ENCODE measurements around the gene DOCK10.

DOCK10 gene

GRCh38 chr2:224976629-224977525, 65.4 kb downstream of the DOCK10 start:
- no peak for DNase-seq
- ATAC-seq: peak; percentile 35

- ATAC-seq (no peak), DNase-seq (no peak)
These were observed 66.5 kb downstream of the DOCK10 start for GRCh38 chr2:224975761-224976160.

GRCh38 chr2:224973112-224974016, 68.9 kb downstream of the DOCK10 start:
- peak; percentile 38 for DNase-seq
- ATAC-seq: peak; percentile 73

- no peak for ATAC-seq
- no peak for DNase-seq
These were observed 71.1 kb downstream of the DOCK10 start for GRCh38 chr2:224971214-224971613.

GRCh38 chr2:224970311-224970710, 72.0 kb downstream of the DOCK10 start:
- no peak for DNase-seq
- no peak for ATAC-seq

GRCh38 chr2:224969633-224970260, 72.5 kb downstream of the DOCK10 start:
- ATAC-seq: peak; percentile 61
- no peak for DNase-seq

GRCh38 chr2:224969095-224969494, 73.2 kb downstream of the DOCK10 start:
- DNase-seq (no peak), ATAC-seq (peak; percentile 77)

- DNase-seq (no peak), ATAC-seq (no peak)
These were observed 74.2 kb downstream of the DOCK10 start for GRCh38 chr2:224968051-224968450.

GRCh38 chr2:224966613-224967012, 75.7 kb downstream of the DOCK10 start:
- DNase-seq: no peak
- ATAC-seq: no peak

- ATAC-seq (no peak), DNase-seq (no peak)
These were observed 82.7 kb downstream of the DOCK10 start for GRCh38 chr2:224959556-224959955.

- no peak for DNase-seq
- no peak for ATAC-seq
These were observed 83.4 kb downstream of the DOCK10 start for GRCh38 chr2:224958873-224959272.

GRCh38 chr2:224958462-224958857, 83.8 kb downstream of the DOCK10 start:
- no peak for ATAC-seq
- no peak for DNase-seq

- ATAC-seq: peak; percentile 52
- no peak for DNase-seq
These were observed 84.5 kb downstream of the DOCK10 start for GRCh38 chr2:224957540-224958461.

- DNase-seq (no peak), ATAC-seq (no peak)
These were observed 85.6 kb downstream of the DOCK10 start for GRCh38 chr2:224956706-224957105.

- DNase-seq: no peak
These were observed 87.3 kb downstream of the DOCK10 start for GRCh38 chr2:224954980-224955379.

GRCh38 chr2:224952936-224953657, 89.2 kb downstream of the DOCK10 start:
- DNase-seq (peak; percentile 51), ATAC-seq (peak; percentile 83)

More at GRCh38 chr2:224954980-224955379, 87.3 kb downstream of the DOCK10 start:
- ATAC-seq: no peak

GRCh38 chr2:224951723-224952481, 90.4 kb downstream of the DOCK10 start:
- ATAC-seq (peak; percentile 72), DNase-seq (no peak)

GRCh38 chr2:224948859-224949258, 93.4 kb downstream of the DOCK10 start:
- DNase-seq: no peak

GRCh38 chr2:224948005-224948404, 94.3 kb downstream of the DOCK10 start:
- DNase-seq: no peak
- ATAC-seq: no peak

More at GRCh38 chr2:224948859-224949258, 93.4 kb downstream of the DOCK10 start:
- ATAC-seq: no peak

GRCh38 chr2:224947566-224947965, 94.7 kb downstream of the DOCK10 start:
- no peak for ATAC-seq
- DNase-seq: no peak

Measured in stimulated activated naive CD8-positive, alpha-beta T cell treated with anti-CD3 and anti-CD28 coated beads, Interleukin-15, Interleukin-2, amounts not matched to agents 100 U/mL and 50 U/mL, for 24 hours (primary cell).